ENCODE results near the gene DOCK4. TPM values are rescaled to one million over a fixed set of nuclear protein-coding genes. Genes with fewer than 3 reads are reported as not detected.

Gene DOCK4
- total and polyA plus RNA-seq, 4 donors: 7.2 to 48.9 (median 12.8) TPM

DNA sequence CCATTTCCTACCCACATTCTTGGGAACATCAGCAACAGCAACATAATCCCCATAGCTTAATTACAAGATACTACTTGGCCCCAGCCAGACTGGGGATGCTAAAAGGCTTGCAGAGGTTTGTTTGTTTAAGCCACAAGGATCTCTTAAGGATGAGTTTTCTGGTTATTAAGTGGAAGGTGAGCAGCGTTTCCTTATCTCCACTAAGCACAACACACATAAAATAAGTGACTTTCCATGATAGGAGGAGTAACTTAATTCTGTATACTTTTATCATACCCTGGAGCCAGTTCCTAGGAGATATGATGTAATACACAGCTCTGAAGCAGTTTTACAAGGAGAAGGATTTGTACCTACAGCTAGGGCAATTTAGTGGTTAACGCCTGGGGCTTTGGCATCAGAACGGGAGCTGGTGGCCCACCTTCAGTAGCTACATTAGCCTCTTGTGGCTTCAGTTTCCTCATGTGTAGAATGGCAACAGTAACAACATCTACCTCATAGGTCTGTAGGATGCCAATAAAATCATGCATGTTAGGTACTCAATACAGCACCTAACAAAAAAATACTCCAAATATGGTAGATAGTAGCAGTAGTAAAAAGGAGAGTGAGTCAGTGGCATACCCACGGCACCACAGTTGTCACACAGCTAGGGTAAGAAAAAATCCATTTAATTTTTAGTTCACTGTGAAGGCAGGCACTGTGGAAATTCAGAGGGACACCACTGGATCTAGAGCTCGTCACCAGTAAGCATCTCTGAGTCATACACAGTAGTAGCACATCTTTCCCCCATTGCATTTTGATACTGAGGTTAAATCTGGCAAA is 55.2 kb downstream of the DOCK4 start (continued):
- no peak for TF ChIP-seq ZBTB33 (IDR thresholded peaks at IDR 0.05)
- TF ChIP-seq, protein P1, sequence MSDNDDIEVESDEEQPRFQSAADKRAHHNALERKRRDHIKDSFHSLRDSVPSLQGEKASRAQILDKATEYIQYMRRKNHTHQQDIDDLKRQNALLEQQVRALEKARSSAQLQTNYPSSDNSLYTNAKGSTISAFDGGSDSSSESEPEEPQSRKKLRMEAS (IDR thresholded peaks at IDR 0.05): no peak

GRCh38 chr7:112149734-112150133 is 56.5 kb downstream of the DOCK4 start:
- H3K4me3 ChIP-seq (ENCODE audit: low read depth in 1 of 3, low read length in 3 of 3): no peak overlapping the region
- no peak for DNase-seq (ENCODE audit: low spot score)
- H3K9ac ChIP-seq (ENCODE audit: low read depth in 1 of 2, low read length in 2 of 2): no peak overlapping the region
- no peaks in the 10 kb centered on the region for H3K36me3 ChIP-seq (ENCODE audit: control insufficient read depth in 4 of 4, insufficient read depth in 3 of 4, low read depth in 1 of 4, low read length in 3 of 4)
- no peak overlapping the region for H3K27ac ChIP-seq (ENCODE audit: low read depth in 1 of 2, low read length in 2 of 2)
- WGBS: 84% methylated on average over 2 of the region's 2 CpGs
- peaks cover 0 to 8% (median 7%) of the 10 kb centered on the region in 4 donors for H3K4me1 ChIP-seq (ENCODE audit: control insufficient read depth in 4 of 4, insufficient read depth in 4 of 4, low read length in 3 of 4)
- H3K9me3 ChIP-seq (ENCODE audit: control insufficient read depth in 4 of 4, low read length in 3 of 4): no peaks in the 10 kb centered on the region
- no peaks in the 10 kb centered on the region for H3K27me3 ChIP-seq (ENCODE audit: control insufficient read depth in 4 of 4, insufficient read depth in 4 of 4, low read length in 3 of 4)
- TF ChIP-seq NR2F2 (IDR thresholded peaks at IDR 0.05) (no peak), ZBTB33 (IDR thresholded peaks at IDR 0.05) (no peak), SP1 (IDR thresholded peaks at IDR 0.05) (no peak), TAF1 (conservative IDR thresholded peaks at IDR 0.05) (no peak), RXRA (IDR thresholded peaks at IDR 0.05) (no peak), RAD21 (IDR thresholded peaks at IDR 0.05) (no peak)
- TF ChIP-seq, protein P1 (IDR thresholded peaks at IDR 0.05): no peak

DNA sequence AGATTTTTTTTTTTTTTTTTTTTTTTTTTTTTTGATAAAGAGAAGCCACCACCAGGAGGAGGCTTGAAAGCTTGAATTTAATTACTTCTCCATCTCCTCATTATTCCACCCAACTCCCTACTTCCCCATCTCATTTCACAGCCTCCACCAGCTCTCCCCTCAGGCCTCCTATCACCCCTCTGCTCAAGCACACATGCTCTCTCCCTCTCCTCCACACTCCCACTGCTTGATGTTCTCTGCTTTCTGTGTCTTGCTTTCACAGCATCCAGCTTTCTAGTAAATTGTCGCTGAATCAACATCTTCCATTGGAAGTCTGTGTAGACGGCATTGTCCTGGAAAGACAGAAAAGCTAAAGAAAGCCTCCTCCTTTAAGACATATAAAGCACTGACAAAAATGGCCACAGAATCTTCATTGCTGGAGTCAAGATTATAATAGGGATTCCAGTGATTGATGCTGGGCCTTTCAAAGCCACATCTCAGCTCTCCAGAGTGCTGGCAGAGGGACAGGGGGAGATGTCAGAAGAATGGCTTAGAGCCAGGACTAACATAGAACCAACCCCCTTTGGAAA is 58.3 kb downstream of the DOCK4 start:
- Histone ChIP-seq H3K9ac (ENCODE audit: low read depth in 1 of 2, low read length in 2 of 2) (no peak overlapping the region), H3K36me3 (ENCODE audit: control insufficient read depth in 4 of 4, insufficient read depth in 3 of 4, low read depth in 1 of 4, low read length in 3 of 4) (no peaks in the 10 kb centered on the region), H3K27ac (ENCODE audit: low read depth in 1 of 2, low read length in 2 of 2) (no peak overlapping the region), H3K4me1 (ENCODE audit: control insufficient read depth in 4 of 4, insufficient read depth in 4 of 4, low read length in 3 of 4) (peaks cover 12 to 20% (median 17%) of the 10 kb centered on the region in 4 donors), H3K9me3 (ENCODE audit: control insufficient read depth in 4 of 4, low read length in 3 of 4) (no peaks in the 10 kb centered on the region), H3K4me3 (ENCODE audit: low read depth in 1 of 3, low read length in 3 of 3) (no peak overlapping the region), H3K27me3 (ENCODE audit: control insufficient read depth in 4 of 4, insufficient read depth in 4 of 4, low read length in 3 of 4) (no peaks in the 10 kb centered on the region)
- TF ChIP-seq ZBTB33 (IDR thresholded peaks at IDR 0.05) (no peak), RAD21 (IDR thresholded peaks at IDR 0.05) (no peak), ATF3 (IDR thresholded peaks at IDR 0.05) (no peak), FOXA1 (IDR thresholded peaks at IDR 0.05) (no peak)
- 97% methylated on average over 2 of the region's 2 CpGs for WGBS
- no peak for DNase-seq (ENCODE audit: low spot score)

All from liver (tissue), 9 donors.